ENCODE results near the gene FBXO24. TPM values are rescaled to one million over a fixed set of nuclear protein-coding genes. Genes with fewer than 3 reads are reported as not detected.

FBXO24 gene
- total RNA-seq, 1 experiment from 2014 or later = 0.17 TPM

Other genes with a start within 250 kb of the FBXO24 start
- gene PILRB, start 228.2 kb upstream of the FBXO24 start, total RNA-seq (2014; rRNA removed; shearing (Covaris generic)) = 15.6 and 24.5 TPM in 2 replicates
- gene PILRA, start 212.8 kb upstream of the FBXO24 start, total RNA-seq (2014; rRNA removed; shearing (Covaris generic)) = 0.69 TPM in 1 of 2 replicates, not detected in the other
- 1.5 and 5.2 TPM in 2 replicates for gene ZCWPW1, start 157.6 kb upstream of the FBXO24 start, total RNA-seq (2014; rRNA removed; shearing (Covaris generic))
- 65.9 and 79.5 TPM in 2 replicates for gene MEPCE, start 156.5 kb upstream of the FBXO24 start, total RNA-seq (2014; rRNA removed; shearing (Covaris generic))
- 70.3 and 92.8 TPM in 2 replicates for gene PPP1R35, start 149.8 kb upstream of the FBXO24 start, total RNA-seq (2014; rRNA removed; shearing (Covaris generic))
- 1.6 TPM in 1 of 2 replicates, not detected in the other for gene SPACDR, start 122.1 kb upstream of the FBXO24 start, total RNA-seq (2014; rRNA removed; shearing (Covaris generic))
- gene TSC22D4, start 107.1 kb upstream of the FBXO24 start, total RNA-seq (2014; rRNA removed; shearing (Covaris generic)) = 36.6 and 47.4 TPM in 2 replicates
- gene NYAP1, start 102.4 kb upstream of the FBXO24 start, total RNA-seq (2014; rRNA removed; shearing (Covaris generic)) = 0.06 TPM in 1 of 2 replicates, not detected in the other
- gene AGFG2, start 47.1 kb upstream of the FBXO24 start, total RNA-seq (2014; rRNA removed; shearing (Covaris generic)) = 16.9 and 19.1 TPM in 2 replicates
- gene SAP25, start 12.4 kb upstream of the FBXO24 start, total RNA-seq (2014; rRNA removed; shearing (Covaris generic)) = 0.80 and 5.3 TPM in 2 replicates
- 32.2 and 41.0 TPM in 2 replicates for gene LRCH4, start 199 bp upstream of the FBXO24 start, total RNA-seq (2014; rRNA removed; shearing (Covaris generic))
- gene PCOLCE, start 16.0 kb downstream of the FBXO24 start, total RNA-seq (2014; rRNA removed; shearing (Covaris generic)) = 21.3 and 32.9 TPM in 2 replicates
- 9.7 and 11.3 TPM in 2 replicates for gene MOSPD3, start 26.2 kb downstream of the FBXO24 start, total RNA-seq (2014; rRNA removed; shearing (Covaris generic))
- gene TFR2, start 55.2 kb downstream of the FBXO24 start, total RNA-seq (2014; rRNA removed; shearing (Covaris generic)) = 2.4 and 4.6 TPM in 2 replicates
- not detected in 2 replicates for gene ACTL6B, start 70.1 kb downstream of the FBXO24 start, total RNA-seq (2014; rRNA removed; shearing (Covaris generic))
- gene GNB2, start 87.4 kb downstream of the FBXO24 start, total RNA-seq (2014; rRNA removed; shearing (Covaris generic)) = 58.9 and 77.1 TPM in 2 replicates
- 12.0 and 27.3 TPM in 2 replicates for gene GIGYF1, start 107.9 kb downstream of the FBXO24 start, total RNA-seq (2014; rRNA removed; shearing (Covaris generic))
- 146 and 197 TPM in 2 replicates for gene POP7, start 119.8 kb downstream of the FBXO24 start, total RNA-seq (2014; rRNA removed; shearing (Covaris generic))
- not detected in 2 replicates for gene EPO, start 134.1 kb downstream of the FBXO24 start, total RNA-seq (2014; rRNA removed; shearing (Covaris generic))
- gene ZAN, start 147.3 kb downstream of the FBXO24 start, total RNA-seq (2014; rRNA removed; shearing (Covaris generic)) = not detected in 2 replicates
- gene EPHB4, start 241.2 kb downstream of the FBXO24 start, total RNA-seq (2014; rRNA removed; shearing (Covaris generic)) = 57.5 and 62.5 TPM in 2 replicates